Activated naive CD8-positive, alpha-beta T cell treated with anti-CD3 and anti-CD28 coated beads, Interleukin-2, amount 50 U/mL, for 24 hours (primary cell): ENCODE results near the gene IFT27.

Experiments used
- ATAC-seq: fragments of 150-1000 bp; cut with Tn5 transposase; one replicate; pipeline ENCODE4 v1.10.0; 2021
- DNase-seq: peaks from one replicate; pipeline ENCODE4 v3.0.0; 2021
- H3K27ac Mint-ChIP-seq: one replicate; pipeline ENCODE4 v1.8.0; 2021; ENCODE audit warnings: mild to moderate bottlenecking, mixed read lengths
- H3K27me3 Mint-ChIP-seq: one replicate; pipeline ENCODE4 v1.8.0; 2021; ENCODE audit warnings: mixed read lengths
- H3K36me3 Mint-ChIP-seq: one replicate; pipeline ENCODE4 v1.8.0; 2021; ENCODE audit warnings: low read depth, mixed read lengths
- H3K4me1 Mint-ChIP-seq: one replicate; pipeline ENCODE4 v1.8.0; 2021; ENCODE audit warnings: mixed read lengths
- H3K4me3 Mint-ChIP-seq: one replicate; pipeline ENCODE4 v1.8.0; 2021; ENCODE audit warnings: mild to moderate bottlenecking, moderate library complexity, mixed read lengths
- H3K9me3 Mint-ChIP-seq: one replicate; pipeline ENCODE4 v1.8.0; 2021; ENCODE audit warnings: mixed read lengths

IFT27 gene, protein sequence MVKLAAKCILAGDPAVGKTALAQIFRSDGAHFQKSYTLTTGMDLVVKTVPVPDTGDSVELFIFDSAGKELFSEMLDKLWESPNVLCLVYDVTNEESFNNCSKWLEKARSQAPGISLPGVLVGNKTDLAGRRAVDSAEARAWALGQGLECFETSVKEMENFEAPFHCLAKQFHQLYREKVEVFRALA

DNA sequence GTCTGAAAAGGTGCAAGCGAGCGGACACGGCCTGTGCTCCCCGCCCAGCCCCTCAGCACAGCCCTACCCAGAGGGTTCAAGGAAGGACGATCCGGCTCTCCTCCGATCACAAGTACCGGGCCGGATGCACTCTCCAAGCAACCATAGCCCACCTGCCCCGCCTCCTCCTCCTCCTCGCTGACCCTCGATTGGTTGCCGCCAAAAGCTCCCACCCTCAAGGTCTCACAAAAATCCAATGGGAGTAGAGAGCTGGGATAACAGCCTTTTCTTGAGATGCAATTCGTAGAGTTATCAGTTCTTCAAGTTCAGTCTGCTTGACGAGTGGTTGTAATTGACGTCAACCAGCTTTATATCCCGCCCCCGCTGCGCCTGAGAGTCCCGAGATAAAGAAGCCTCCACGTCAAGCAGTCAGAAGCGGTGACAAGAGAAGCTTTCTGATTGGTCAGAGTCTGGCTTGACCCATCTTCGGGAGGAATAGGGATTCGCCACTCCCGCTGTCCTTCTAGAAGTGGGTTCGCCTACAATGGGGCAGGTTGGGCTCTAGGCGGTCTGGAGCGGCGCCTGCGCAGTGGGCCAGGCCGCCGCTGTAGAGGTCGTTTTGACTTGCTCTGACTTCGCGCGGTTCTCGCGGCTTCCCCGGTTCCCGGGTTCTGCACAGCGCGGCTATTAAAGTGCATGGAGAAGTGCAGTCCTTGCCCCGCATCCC lies at the start of gene IFT27:
Gene IFT27 (minus strand): TSS at position 156 of the 706 bp plus-strand sequence. CDS start 412 bp downstream, outside the sequence.
- Mint-ChIP-seq H3K27ac (peak within 1 kb of the TSS; percentile 83), H3K9me3 (no peaks in the 10 kb centered on the region), H3K4me3 (peak within 1 kb of the TSS; percentile 87), H3K4me1 (peaks cover 40% of the 10 kb centered on the region), H3K27me3 (no peaks in the 10 kb centered on the region), H3K36me3 (no peaks in the 10 kb centered on the region)
- ATAC-seq (peak; percentile 97), DNase-seq (peak; percentile 93)

DNA sequence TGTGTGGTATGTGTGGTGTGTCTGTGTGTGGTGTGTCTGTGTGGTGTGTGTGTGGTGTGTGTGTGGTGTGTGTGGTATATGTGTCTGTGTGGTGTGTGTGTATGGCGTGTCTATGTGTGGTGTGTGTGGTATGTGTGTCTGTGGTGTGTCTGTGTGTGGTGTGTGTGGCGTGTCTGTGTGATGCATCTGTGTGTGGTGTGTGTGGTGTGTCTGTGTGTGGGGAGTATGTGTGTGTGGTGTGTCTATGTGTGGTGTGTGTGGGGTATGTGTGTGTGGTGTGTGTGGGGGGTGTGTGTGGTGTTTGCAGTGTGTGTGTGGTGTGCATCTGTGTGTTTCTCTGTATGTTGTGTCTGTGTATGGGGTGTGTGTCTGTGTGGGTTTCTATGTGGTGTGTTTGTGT lies 48.7 kb upstream of the IFT27 start:
- Mint-ChIP-seq H3K27ac (no peak overlapping the region), H3K9me3 (no peaks in the 10 kb centered on the region), H3K27me3 (peaks cover 22% of the 10 kb centered on the region), H3K36me3 (no peaks in the 10 kb centered on the region), H3K4me1 (no peaks in the 10 kb centered on the region), H3K4me3 (no peak overlapping the region)
- ATAC-seq = no peak
- no peak for DNase-seq

DNA sequence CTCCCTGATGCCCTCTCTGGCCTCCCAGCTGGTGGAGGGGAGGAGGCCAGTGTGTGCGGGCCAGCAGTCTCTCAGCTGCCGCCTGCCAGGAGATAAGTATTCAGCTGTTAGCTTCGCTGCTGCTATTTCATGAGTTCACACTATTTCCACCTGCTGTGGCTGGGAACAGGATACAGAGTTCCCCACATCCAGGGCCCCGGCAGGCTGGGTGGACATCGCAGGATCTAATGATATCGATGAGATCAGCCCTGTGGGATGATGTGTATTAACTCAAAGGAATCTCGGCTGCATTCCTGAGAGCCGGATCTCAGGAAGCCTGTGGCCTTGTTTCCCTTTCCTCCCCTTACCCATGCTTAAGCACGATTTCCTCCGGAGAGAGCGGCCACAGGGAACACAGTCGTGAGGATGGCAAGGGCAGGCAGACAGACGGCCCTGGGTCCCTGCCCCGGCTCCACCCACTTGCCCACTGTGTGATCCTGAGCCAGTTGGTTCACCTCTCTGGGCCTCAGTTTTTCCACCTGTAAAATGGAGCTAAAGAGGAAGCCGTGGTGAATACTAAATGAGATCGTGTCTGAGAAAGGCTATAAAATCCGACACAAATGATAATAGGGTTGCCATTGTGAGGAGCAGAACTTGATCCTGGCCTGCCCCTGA lies 47.4 kb upstream of the IFT27 start:
- peaks cover 24% of the 10 kb centered on the region for H3K27me3 Mint-ChIP-seq
- H3K9me3 Mint-ChIP-seq = no peaks in the 10 kb centered on the region
- no peaks in the 10 kb centered on the region for H3K4me1 Mint-ChIP-seq
- no peaks in the 10 kb centered on the region for H3K36me3 Mint-ChIP-seq
- no peak for DNase-seq
- ATAC-seq = no peak
- H3K4me3 Mint-ChIP-seq = no peak overlapping the region
- no peak overlapping the region for H3K27ac Mint-ChIP-seq

DNA sequence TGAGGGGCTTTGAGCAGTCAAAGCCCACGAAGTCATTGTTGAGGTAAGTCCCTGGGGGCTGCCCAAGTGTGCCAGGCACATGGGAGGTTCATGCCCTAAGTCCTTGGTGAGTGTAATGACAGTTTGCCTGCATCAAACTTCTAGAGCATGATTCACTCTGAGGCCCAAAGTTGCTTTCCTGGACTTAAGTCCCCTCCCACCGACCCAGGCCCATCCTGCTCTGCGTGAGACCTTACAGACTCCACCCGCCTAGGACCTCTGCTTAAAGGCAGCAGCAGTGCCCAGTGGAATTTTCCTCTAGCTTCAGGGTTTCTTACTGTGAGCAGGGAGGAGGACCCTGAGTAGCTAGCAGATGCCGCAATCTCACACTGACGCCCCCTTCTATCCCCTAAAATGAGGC lies 46.7 kb upstream of the IFT27 start:
- Mint-ChIP-seq H3K27me3 (peaks cover 29% of the 10 kb centered on the region), H3K4me3 (no peak overlapping the region), H3K36me3 (no peaks in the 10 kb centered on the region), H3K9me3 (no peaks in the 10 kb centered on the region), H3K27ac (no peak overlapping the region), H3K4me1 (no peaks in the 10 kb centered on the region)
- no peak for DNase-seq
- no peak for ATAC-seq

DNA sequence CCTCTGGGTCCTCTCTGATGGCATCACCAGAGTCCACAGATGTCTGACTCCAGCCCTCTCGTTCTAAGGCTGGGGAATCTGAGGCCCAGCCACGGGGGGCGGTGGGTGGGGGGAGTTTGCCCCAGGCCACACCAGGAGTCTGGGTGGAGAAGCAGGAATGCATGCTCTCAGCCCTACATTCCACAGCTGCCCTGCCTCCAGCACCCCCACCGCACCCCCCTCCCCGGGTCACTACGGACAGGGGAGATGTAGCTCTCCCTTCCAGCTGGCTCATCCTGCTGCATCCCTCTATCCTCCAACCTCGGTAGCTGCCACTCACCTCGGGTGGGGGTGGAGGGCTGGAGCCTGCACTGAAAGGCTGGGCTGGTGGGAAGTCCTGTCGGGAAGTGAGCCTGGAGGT lies 43.2 kb upstream of the IFT27 start:
- ATAC-seq = no peak
- no peaks in the 10 kb centered on the region for H3K9me3 Mint-ChIP-seq
- no peaks in the 10 kb centered on the region for H3K36me3 Mint-ChIP-seq
- peaks cover 41% of the 10 kb centered on the region for H3K27me3 Mint-ChIP-seq
- no peak overlapping the region for H3K27ac Mint-ChIP-seq
- DNase-seq = no peak
- peaks cover 4% of the 10 kb centered on the region for H3K4me1 Mint-ChIP-seq
- H3K4me3 Mint-ChIP-seq = no peak overlapping the region

DNA sequence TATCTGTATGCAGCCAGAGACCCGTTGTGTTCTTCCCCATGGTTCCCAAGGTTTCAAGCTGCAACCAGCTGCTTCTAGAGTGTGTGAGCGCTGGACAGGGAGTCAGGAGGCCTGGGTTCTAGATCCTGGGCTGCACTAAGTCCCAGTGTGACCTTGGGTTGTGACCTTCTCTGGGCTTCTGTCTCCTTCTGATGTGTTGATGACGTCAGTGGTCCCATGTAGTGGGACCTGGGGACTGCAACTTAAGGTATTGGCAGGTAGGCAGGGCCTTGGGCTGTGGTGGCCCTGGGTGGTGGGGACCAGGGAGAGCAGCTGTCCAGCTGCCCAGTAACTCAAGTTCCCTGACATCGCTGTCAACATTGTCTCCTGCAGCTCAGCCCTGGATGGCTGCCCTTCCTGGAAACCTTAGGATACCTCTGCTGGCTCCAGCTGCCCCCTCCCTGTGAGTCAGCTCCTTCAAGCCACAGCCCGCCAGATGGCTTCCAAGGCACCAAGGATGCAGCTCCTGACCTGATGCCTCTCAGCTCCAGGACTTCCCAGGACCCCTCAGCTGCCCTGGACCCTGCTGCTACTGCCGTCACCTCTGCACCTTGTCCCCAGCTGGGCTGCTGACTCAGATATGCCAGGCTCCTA lies 42.2 kb upstream of the IFT27 start:
- no peak for DNase-seq
- no peak overlapping the region for H3K4me3 Mint-ChIP-seq

DNA sequence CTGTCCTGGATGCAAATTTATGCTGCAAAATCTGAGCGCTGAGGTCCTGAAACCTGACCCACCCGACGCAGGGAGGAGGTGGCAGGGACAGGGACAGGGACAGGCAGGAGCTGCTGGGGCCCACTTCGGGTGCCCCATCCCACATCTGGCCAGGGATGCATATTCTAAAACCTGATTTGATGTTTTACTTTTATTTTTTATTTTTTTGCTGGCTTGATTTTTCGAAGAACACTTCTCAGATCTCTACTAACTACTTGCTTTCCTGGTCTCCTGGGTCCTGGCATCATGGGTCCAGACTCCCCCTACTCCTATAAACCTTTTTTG lies 41.6 kb upstream of the IFT27 start:
- no peaks in the 10 kb centered on the region for H3K9me3 Mint-ChIP-seq
- H3K36me3 Mint-ChIP-seq = no peaks in the 10 kb centered on the region
- H3K27me3 Mint-ChIP-seq = peaks cover 51% of the 10 kb centered on the region
- peaks cover 4% of the 10 kb centered on the region for H3K4me1 Mint-ChIP-seq
- ATAC-seq (no peak), DNase-seq (no peak)
- no peak overlapping the region for H3K27ac Mint-ChIP-seq
- H3K4me3 Mint-ChIP-seq = no peak overlapping the region

More for the DNA sequence above, 42.2 kb upstream of the IFT27 start:
- Mint-ChIP-seq H3K27me3 (peaks cover 48% of the 10 kb centered on the region), H3K36me3 (no peaks in the 10 kb centered on the region), H3K9me3 (no peaks in the 10 kb centered on the region), H3K4me1 (peaks cover 4% of the 10 kb centered on the region), H3K27ac (no peak overlapping the region)
- ATAC-seq = no peak

DNA sequence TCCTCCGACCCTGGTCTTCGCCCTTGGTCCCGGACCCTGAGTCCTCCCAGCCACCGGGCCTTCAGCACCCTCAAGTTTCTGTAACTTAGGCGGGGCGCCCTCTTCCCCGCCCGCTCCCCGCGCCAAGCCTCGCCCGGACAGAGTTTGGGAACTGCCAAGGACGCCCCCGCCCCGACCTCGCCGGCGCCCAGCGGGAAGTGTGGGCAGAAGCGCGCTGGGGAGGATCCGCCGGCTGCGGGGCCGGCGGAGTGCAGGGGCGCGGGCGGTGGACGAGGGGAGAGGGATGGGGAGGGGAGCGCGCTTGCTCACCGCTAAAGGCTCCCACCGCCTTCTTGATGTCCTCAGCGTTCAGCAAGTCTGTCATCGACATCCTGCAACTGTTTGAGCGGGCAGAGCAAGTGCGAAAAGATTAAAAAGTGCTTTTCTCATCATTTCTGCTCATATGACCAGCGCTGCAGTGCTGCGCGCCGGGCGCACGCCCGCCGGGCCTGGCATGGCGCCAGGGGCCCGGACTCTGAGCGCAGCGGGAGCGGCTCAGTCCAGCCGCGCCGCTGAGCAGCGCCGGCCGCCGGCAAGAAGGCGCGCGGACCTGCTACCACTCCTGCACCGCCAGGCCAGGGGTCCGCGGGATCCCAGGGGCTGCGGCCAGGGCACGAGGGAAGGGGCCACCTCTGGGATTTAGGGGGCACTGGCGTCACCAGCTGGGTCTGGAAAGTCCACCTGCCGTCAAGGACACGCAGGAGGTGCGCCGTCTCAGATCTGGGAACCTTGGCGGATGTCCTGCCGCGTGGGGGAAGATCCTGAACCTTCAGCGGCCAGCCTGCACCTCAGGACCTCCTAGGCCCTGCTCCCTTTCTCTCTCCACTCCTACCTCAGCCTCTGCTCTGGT lies 41.0 kb upstream of the IFT27 start, which contains the start of gene PVALB:
Gene PVALB (minus strand): TSS at position 400 of the 889 bp plus-strand sequence. CDS start 30 bp downstream, at position 370.
- Mint-ChIP-seq H3K9me3 (no peaks in the 10 kb centered on the region), H3K27me3 (peaks cover 51% of the 10 kb centered on the region), H3K4me1 (peaks cover 4% of the 10 kb centered on the region), H3K27ac (no peak within 1 kb of the TSS), H3K4me3 (no peak within 1 kb of the TSS), H3K36me3 (no peaks in the 10 kb centered on the region)
- DNase-seq (no peak), ATAC-seq (no peak)

DNA sequence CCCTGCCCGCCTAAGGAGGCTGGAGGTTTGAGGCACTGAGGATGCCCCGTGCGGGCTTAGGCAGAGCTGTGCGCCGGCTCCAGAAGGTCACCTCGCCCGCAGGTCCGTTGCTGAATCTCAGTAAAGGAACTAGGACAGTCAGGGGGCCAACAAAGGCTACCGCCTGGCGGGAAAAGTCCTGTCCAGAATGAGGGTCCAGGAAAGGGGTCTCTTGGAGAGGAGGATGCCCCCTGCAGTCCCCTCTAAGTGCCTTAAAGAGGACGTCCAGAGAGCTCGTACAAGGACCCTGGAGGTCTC lies 40.4 kb upstream of the IFT27 start:
- Mint-ChIP-seq H3K27me3 (peaks cover 51% of the 10 kb centered on the region), H3K4me1 (peaks cover 4% of the 10 kb centered on the region), H3K9me3 (no peaks in the 10 kb centered on the region), H3K36me3 (no peaks in the 10 kb centered on the region), H3K4me3 (no peak overlapping the region), H3K27ac (no peak overlapping the region)
- ATAC-seq = no peak
- no peak for DNase-seq

DNA sequence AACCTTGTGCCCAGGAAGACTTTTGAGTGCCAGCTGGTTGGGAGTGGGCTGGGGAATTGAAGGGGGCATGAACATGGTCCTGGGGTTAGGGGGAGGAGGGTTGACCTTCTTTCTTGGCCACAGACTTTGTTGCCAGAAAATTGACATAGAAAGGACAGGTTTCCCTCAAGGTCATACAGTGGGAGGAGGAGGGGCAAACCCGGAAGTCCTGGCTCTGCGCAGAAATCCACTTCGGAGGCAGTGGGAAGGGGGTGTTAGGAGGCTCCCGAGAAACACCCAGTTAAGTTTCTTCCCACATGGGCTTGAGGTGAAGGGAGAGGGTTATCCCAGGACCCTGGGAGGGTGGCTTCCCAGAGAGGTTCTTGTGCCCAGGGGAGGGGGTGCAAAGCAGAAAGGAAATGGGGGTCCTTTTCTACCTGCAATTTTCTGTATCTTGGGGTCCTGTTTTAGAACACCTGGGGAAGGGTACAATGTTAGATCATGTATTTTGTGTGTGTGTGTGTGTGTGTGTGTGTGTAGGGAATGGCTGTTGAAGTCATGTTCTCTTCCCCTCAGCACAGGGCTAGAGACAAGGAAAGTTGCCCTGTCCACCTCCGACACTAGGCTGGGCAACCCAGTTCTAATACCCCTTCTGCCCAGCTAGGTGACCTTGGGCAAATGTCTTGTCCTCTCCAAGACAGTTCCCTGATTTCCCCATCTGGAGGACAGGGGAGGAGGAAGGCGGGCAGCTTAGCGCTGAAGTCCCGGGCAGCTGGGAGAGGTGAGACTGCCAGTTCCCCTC lies 39.8 kb upstream of the IFT27 start:
- no peak overlapping the region for H3K4me3 Mint-ChIP-seq
- DNase-seq = no peak
- no peaks in the 10 kb centered on the region for H3K9me3 Mint-ChIP-seq
- peaks cover 4% of the 10 kb centered on the region for H3K4me1 Mint-ChIP-seq
- H3K27me3 Mint-ChIP-seq = peaks cover 48% of the 10 kb centered on the region
- no peak for ATAC-seq
- no peaks in the 10 kb centered on the region for H3K36me3 Mint-ChIP-seq
- no peak overlapping the region for H3K27ac Mint-ChIP-seq

DNA sequence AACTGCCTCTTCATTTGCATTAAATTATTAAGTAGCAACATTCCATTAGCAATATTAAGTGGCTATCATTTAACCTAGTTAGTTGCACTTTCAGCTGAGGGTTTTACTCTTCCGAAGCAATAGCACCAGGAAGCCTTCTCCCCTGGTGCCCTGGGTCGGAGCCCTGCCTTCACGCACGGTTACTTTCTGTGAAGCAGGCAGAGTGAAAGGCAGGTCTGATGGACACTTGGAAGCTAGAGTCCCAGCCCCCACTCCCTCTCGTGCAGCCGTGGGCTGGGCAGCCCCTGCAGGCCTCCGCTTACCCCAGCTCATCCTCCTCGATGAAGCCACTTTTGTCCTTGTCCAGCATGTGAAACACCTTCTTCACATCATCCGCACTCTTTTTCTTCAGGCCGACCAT lies 38.9 kb upstream of the IFT27 start:
- Mint-ChIP-seq H3K4me3 (no peak overlapping the region), H3K27me3 (peaks cover 45% of the 10 kb centered on the region)
- no peak for ATAC-seq

DNA sequence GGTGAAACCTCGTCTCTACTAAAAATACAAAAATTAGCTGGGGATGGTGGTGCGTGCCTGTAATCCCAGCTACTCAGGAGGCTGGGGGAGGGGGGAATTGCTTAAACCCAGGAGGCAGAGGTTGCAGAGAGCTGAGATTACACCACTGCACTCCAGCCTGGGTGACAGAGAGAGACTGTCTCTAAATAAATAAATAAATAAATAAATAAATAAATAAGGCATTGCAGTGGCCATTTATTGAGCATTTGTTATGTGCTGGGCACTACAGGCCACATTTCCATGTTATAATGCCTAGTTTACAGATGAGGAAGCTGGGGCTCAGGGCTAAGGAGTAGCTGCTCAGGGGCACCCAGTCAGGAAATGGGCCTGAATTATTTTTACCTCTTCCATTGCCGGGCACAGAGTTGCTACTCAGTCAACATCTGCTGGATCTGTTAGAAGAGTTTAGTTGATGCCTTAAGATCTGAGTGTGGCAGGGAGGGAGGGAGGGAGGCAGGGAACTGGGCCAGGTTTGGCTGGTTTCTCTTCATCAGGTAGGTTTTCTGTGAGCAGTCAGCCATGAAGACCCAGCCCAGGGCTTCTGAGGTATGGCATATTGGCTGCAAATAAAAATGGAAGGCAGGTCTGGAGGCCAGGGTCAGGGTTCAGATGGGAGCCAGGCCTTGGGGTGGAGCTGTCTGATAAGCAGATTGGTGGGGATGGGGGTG lies 35.3 kb upstream of the IFT27 start:
- DNase-seq (no peak), ATAC-seq (no peak)
- Mint-ChIP-seq H3K27me3 (peaks cover 27% of the 10 kb centered on the region), H3K9me3 (no peaks in the 10 kb centered on the region), H3K4me1 (peaks cover 18% of the 10 kb centered on the region), H3K27ac (no peak overlapping the region), H3K4me3 (no peak overlapping the region), H3K36me3 (no peaks in the 10 kb centered on the region)

More for the DNA sequence above, 38.9 kb upstream of the IFT27 start:
- Mint-ChIP-seq H3K36me3 (no peaks in the 10 kb centered on the region), H3K9me3 (no peaks in the 10 kb centered on the region), H3K4me1 (peaks cover 4% of the 10 kb centered on the region), H3K27ac (no peak overlapping the region)
- no peak for DNase-seq

DNA sequence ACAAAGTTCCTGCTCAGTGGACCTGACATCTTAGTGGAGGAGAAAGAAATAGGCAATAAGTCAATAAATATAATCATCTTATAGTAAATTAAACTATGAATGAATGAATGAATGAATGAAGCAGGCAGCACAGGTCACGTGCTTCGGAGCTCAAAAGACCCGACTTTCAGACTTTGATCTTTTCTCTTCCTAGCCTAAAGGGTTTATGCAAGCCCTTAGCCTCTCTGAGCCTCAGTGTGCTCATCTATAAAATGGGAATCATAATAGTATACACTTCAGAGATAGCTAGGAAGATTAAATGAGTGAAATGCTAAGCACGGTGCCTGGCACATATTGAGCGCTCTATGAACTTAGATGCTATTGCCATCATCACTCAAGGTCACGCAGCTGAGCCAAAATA lies 33.4 kb upstream of the IFT27 start:
- no peak overlapping the region for H3K4me3 Mint-ChIP-seq
- peaks cover 11% of the 10 kb centered on the region for H3K27me3 Mint-ChIP-seq
- no peak for DNase-seq
- H3K36me3 Mint-ChIP-seq = no peaks in the 10 kb centered on the region
- no peak overlapping the region for H3K27ac Mint-ChIP-seq
- peaks cover 14% of the 10 kb centered on the region for H3K4me1 Mint-ChIP-seq
- ATAC-seq = no peak
- H3K9me3 Mint-ChIP-seq = no peaks in the 10 kb centered on the region
